Mucosa of stomach (tissue), 1 donor: ENCODE results near the gene RNASE1.

Experiments
- H3K27me3 ChIP-seq: one replicate; pipeline ENCODE4 v1.7.0; 2013; ENCODE audit warnings: mild to moderate bottlenecking, low read length; ENCODE audit not compliant: control insufficient read depth, insufficient read depth
- H3K36me3 ChIP-seq: one replicate; pipeline ENCODE4 v1.7.0; 2013; ENCODE audit warnings: low read length; ENCODE audit not compliant: control insufficient read depth, insufficient read depth
- H3K4me1 ChIP-seq: one replicate; pipeline ENCODE4 v1.7.0; 2013; ENCODE audit warnings: mild to moderate bottlenecking, low read length; ENCODE audit not compliant: control insufficient read depth, insufficient read depth
- H3K4me3 ChIP-seq: one replicate; pipeline ENCODE4 v1.7.0; 2013; ENCODE audit warnings: low read length
- H3K9ac ChIP-seq: one replicate; pipeline ENCODE4 v1.7.0; 2013; ENCODE audit warnings: mild to moderate bottlenecking, low read length, moderate library complexity
- H3K9me3 ChIP-seq: one replicate; pipeline ENCODE4 v1.7.0; 2013; ENCODE audit warnings: mild to moderate bottlenecking, low read length, moderate library complexity; ENCODE audit not compliant: control insufficient read depth
- donor health status: Pancreatic carcinoma.

The RNASE1 gene

DNA sequence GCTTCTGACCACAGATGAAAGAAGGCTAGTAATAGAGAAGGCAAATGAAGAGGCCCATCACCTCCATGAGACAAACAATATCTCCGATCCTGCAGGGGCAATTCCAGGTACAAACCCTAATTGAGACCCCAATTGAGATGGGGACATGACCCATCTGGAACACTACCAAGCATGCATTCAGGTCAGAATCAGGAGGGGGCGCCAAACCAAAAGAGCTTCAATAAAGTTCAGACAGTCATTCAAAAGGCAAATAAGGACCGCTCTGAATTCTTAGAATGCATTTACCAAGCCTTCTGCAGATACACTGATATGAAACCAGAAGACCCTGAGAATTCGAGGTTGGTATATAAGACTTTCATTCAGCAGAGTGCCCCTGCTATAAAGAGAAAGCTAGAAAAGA, 44.7 kb downstream of the RNASE1 start:
- no peaks in the 10 kb centered on the region for H3K36me3 ChIP-seq
- H3K27me3 ChIP-seq, result no peaks in the 10 kb centered on the region
- no peak overlapping the region for H3K4me3 ChIP-seq
- peaks cover 2% of the 10 kb centered on the region for H3K9me3 ChIP-seq
- H3K9ac ChIP-seq, result no peak overlapping the region
- H3K4me1 ChIP-seq, result no peaks in the 10 kb centered on the region

DNA sequence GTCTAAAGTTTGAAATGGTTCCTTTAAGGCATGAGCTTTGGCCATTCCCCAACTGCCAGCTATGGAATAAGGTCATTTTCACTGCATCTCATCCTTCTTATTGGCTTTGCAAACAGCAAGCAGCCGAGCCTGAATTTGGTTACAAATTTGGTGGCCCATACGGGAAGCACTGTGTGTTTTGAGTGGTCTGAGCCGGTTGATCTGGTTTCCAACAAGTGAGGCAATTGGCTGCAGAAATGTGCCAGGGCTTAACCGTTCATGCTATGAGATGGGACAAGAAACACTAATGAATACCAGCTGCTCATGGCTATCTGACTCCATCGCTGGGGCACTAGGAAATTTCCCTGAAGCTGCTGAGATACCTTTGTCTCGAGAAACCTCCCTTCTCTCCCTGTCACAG, 47.6 kb downstream of the RNASE1 start:
- Histone ChIP-seq H3K9me3 (peaks cover 13% of the 10 kb centered on the region), H3K9ac (no peak overlapping the region), H3K4me3 (no peak overlapping the region), H3K27me3 (no peaks in the 10 kb centered on the region), H3K36me3 (no peaks in the 10 kb centered on the region), H3K4me1 (no peaks in the 10 kb centered on the region)

DNA sequence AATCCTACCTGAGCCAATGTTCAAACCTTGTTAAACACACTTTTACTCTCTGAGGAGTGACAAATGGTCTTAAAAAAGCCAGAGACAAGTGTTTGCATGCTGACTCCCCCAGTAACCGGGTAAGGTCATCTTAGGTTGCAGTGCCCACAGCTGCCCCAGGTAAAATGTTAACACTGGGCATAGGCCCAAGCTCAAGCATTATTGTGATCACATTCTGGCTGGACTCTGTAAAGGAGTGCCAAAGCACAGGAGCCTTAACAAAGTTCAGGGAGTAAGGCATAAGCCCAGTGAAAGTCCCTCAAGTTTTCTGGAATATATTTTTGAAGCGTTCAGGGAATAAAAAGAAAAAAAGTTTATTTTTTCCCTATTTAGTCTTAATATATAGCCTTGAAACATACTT, 48.3 kb downstream of the RNASE1 start:
- H3K9ac ChIP-seq, result no peak overlapping the region
- H3K4me1 ChIP-seq, result no peaks in the 10 kb centered on the region
- peaks cover 13% of the 10 kb centered on the region for H3K9me3 ChIP-seq
- H3K4me3 ChIP-seq, result no peak overlapping the region
- H3K36me3 ChIP-seq, result no peaks in the 10 kb centered on the region
- no peaks in the 10 kb centered on the region for H3K27me3 ChIP-seq

DNA sequence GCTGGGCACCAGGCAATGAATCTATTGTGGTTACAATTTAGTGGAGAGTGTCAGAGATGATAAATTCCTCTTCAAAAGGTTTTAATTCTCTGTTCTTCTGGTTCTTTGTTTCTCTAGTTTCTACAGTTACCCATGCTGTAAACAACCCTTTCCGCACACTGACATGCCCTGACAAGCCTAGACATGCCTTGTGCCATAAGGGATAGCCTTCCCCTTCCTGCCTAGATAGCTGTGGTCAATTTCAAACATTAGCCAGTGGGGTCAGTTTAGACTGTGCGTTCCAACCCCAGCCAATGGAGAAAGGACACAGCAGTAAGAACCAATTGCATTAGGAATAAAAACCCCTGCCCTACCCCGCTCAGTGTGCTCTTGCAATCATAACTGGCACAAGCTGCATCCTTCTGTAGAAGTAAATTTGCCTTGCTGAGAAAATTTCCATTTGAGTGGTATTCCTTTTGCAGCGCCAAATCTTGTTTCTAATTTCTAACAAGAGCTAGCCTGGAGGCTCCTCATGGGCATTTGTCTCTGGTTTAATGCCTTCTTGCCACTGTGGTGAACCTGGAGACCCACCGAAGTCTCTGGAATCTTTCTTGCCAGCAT, 50.6 kb downstream of the RNASE1 start:
- H3K4me3 ChIP-seq, result peak overlapping the region; percentile 4
- H3K9me3 ChIP-seq, result peaks cover 13% of the 10 kb centered on the region
- H3K36me3 ChIP-seq, result no peaks in the 10 kb centered on the region
- no peaks in the 10 kb centered on the region for H3K27me3 ChIP-seq
- H3K4me1 ChIP-seq, result no peaks in the 10 kb centered on the region
- no peak overlapping the region for H3K9ac ChIP-seq
